Lung microvascular endothelial cell (primary cell): ENCODE measurements around the gene CD58. TPM values are rescaled to one million over a fixed set of nuclear protein-coding genes. Genes with fewer than 3 reads are reported as not detected.

Experiments
- DNase-seq, 2 donors: peaks; one replicate each; pipeline versions ENCODE4 v3.0.0 to v3.0.0-alpha.2; 2010; ENCODE audit warnings: low read depth in 2 of 2
- total RNA-seq: library from RNA; depleted of rRNA; stranded (reverse); fragments of >200 nt; gene quantifications from 2 replicates; pipeline ENCODE4 v1.2.1, GENCODE V29; 2014

The CD58 gene
- total RNA-seq, 1 donor from 2014 or later: 20.4 TPM

DNA sequence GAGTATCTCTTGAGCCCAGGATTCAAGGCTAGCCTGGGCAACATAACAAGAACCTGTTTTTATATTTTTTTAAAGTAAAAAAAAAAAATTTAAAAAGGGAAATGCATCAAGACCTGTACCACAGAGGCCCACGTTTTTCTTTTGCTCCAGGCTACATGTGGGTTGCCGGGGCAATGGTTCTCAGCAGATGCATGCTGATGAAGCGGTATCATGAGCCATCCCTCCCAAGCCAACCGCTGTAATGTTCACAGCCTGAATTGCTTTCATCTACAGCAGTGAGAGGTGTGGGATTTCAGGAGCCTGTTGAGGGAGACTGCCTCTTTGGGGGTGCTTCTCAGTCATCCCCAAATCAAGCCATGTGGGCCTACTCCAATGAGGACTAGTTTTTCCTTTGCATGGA is 60.5 kb downstream of the CD58 start:
- DNase-seq: no peak

DNA sequence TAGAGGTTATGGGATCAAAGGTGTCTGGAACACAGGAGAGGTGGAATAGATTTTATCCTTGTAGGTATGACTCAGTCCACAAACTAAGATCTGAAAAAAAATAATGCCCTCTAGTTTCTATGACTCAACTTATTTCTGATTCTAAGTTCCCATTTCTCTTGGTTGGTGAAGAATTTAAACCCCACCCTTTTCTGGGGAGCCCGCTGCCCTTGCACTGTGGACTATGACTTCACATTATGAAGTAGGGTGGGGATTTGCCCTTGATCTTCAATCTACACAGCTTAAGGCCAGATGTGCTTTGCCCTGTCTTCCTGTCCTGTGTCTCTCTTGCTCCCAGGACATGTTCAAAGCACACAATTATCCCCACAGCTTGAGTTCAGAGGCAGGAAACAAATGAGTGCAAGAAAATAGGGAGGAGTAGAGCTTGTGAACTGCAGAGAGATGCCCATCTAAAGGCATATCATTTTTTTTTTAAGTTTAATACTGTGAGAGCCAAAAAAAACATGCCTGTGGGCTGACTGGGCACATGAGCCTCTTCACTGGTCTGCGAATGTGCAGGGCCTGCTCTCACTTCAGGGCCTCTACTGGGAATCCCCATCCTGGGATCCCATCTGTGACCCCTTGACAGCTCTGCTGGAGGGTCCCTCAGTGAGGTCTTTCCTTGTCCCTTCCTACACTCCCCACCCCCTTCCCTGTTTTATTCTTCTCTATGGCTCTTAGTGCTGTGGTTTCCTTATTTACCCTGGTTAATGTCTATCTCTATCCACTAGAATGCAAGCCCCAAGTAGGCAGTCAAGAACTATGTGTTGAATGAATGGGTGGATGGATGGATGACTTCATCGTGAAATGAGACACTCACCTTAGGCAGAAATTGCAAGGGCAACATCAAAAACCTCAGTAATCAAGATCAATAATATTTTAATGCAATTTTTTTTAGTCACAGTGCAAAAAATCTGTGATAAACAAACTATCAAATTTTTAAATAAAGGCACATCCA is 61.5 kb downstream of the CD58 start:
- DNase-seq: peak; percentile 37 to 53

DNA sequence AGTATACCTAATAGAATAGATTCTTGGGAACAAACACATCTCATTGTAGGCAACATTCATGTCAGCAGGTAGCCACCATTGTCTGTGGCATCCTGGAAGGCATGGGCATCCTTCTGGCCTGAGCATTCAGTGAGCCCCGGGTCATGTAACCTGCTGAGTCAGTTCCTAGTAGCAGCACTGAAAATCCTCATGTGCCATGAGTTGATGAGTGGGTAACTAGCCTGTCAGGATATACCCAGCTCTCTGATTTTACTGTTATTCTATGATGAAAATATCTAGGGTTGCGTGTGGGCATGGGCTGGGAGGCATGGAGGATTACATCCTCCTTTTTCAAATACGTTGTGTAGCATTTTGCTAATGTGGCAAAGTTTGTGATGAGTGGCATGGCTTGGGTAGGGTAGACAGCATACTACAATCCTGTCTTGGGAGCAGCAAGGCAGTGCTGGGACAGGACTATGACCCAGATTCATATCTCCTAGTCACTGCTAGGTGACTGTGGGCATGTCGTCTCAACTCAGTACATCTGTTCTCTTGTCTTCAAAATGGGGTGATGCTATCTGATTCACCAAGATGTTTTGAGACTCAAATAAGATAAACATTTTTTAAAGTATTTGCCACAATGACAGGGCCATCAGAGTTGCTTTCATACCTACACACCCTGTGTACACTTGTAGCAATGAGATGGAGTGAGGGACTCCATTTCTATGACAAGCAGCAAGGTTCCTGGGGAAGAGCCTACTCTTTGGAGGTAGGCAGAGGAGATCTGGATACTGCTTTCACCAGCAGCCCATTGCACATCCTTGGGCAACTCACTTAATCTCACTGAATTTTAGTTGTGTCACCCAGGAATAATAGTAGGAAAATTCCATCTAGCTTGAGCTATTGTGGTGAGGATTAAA is 62.5 kb downstream of the CD58 start:
- peak in 1 of 2 donors; percentile 22 for DNase-seq

DNA sequence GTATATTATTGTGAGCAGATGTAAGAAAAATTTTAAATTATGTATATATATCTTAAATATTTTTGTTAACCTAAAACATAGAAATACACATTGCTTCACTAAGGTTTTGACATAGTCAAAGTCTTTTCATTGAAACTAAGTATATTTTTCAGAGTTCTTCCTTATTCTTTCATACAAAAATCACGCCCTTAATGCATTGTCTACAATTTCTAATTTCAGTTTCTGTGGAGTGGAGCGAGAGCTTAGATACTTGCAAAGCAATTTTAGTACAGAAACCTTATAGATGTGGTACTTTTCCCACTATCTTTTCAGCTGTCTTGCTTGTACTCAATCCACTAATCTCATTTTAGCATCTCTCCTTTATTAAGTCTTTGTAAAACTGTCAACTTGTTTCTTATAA is 63.2 kb downstream of the CD58 start:
- DNase-seq: no peak

DNA sequence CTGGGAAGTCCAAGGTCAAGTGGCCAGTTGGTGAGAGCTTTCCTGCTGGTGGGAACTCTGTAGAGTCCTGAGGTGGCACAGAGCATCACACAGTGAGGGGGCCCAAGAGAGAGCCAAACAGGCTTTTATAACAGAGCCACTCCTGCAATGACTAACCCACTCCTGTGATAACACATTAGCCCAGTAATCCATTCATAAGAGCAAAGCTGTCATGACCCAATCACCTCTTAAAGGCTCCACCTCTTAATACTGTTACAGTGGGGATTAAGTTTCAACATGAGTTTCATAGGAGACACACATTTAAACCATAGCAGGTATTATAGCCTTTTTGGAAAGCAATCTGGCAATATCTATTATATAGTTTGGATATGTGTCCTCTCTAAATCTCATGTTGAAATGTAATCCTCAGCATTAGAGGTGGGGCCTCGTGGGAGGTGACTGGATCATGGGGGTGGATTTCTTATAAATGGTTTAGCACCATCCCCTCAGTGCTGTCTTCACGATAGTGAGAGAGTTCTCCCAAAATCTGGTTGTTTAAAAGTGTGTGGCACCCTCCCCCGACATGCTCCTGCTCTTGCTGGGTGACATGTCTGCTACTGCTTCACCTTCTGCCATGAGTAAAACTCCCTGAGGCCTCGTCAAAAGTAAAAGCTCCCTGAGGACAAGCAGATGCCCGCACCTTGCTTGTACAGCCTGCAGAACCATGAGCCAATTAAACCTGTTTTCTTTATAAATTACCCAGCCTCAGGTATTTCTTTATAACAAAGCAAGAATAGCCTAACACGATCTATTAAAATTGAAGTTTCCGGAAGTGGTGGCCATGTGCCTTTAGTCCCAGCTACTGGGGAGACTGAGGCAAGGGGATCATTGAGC is 64.5 kb downstream of the CD58 start:
- no peak for DNase-seq

DNA sequence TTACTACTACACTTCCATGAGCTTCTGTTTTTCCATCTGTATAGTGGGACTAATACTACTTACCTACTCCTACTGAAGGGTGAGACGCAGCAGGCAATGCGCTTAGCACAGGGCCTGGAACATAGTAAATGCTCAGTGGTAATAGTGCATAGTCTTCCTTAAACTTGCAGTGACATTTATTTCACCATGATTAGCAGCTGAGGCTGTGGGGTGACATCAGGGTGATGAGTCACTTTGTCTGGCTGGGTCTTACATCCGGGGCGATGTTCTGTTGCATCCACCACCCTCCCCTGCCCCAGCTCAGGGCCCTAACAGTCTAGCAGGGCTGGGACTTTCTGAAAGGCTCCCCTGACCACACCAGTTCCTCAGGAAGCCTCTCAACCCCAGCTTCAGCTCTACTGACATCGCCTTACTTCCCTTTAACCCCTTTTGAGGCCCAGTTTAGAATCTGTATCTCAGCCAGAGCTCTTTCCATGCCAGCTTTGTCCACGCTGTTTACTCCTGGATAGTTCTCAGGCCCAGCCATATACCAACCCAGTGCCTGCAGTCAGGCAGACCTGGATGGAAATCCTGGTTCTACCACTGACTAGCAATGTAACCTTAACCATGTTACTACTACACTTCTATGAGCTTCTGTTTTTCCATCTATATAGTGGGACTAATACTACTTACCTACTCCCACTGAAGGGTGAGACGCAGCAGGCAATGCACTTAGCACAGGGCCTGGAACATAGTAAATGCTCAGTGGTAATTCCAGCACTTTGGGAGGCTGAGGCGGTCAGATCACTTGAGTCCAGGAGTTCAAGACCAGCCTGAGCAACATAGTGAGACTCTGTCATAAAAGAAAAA is 66.3 kb downstream of the CD58 start:
- DNase-seq: peak in 1 of 2 donors; percentile 61

DNA sequence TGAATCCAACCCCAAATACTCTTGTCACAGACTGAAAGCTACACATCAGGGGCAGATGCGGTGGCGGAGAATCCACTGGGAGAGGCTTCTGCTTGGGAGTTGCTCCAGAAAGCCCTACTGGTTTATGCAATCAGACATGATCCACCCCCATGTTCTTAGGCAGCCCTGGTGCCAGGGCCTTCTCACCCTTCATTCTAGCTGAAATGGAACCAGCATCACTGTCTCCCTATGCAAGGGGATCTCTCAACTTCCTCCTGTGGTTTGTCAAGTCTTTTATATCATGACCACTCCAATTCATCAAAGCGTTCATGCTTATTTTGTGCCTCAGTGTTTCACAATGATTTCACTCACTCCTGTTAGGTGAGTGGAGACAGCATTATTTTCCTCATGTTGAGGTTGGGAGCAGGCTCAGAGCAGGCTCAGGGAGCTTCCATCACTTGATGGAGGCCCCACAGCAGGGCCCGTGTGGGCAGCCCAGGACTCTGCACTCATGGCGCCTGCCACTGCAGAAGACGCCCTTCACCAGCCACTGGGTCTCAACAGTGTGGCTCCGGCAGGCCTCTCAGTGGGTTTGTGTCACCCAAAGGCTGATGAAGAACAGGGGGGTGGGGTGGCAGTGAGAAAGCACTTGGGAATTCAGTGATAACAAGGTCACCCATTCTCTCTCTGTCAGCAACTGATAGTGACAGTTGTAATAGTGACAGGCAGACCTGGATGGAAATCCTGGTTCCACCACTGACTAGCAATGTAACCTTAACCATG is 67.1 kb downstream of the CD58 start:
- no peak for DNase-seq

DNA sequence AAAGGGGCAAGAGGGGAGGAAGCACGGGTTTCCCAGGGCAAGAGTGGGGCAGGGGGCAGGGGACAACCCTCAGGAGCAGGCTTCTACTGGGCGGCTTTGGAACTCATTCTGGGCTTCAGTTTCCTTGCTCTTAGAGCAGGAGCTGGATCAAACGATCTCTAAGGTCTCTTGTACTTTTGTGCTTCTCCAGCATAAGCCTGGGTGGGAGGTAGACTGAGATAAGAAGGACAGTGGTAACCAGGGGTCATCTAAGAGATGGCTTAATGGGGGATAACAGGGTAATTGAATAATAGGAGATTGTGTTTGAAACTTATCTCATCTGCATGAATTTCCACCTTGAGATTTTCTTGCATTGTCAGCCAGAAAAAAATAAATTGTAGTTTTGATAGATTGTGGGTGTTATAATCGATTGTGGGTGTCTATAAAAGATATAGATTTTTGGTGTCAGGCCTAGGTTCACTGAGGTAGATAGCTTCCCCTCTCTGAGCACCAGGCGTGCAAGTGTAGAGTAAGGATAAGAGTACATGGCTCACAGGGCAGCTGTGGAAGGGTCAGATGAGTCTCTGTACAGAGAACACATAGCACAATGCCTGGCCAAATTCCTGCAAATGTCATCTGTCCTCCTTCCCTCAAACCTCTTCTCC is 68.0 kb downstream of the CD58 start:
- DNase-seq: no peak

DNA sequence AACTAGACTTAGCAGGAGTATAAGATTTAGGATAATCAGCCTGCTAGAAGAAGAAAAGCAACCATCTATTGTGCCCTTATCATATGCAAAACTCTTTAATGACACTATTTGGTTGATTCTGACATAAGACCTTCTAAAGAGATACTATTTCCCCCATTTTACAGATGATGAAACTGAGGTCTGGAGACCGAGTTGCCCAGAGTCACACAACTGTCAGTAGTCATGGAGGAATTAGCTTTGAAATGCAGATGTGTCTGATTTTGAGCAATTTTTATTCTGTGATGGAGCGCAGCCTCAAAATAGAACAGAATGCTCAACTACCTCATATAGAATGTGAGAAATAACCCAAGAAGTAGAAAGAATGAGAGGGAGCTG is 69.0 kb downstream of the CD58 start:
- no peak for DNase-seq

DNA sequence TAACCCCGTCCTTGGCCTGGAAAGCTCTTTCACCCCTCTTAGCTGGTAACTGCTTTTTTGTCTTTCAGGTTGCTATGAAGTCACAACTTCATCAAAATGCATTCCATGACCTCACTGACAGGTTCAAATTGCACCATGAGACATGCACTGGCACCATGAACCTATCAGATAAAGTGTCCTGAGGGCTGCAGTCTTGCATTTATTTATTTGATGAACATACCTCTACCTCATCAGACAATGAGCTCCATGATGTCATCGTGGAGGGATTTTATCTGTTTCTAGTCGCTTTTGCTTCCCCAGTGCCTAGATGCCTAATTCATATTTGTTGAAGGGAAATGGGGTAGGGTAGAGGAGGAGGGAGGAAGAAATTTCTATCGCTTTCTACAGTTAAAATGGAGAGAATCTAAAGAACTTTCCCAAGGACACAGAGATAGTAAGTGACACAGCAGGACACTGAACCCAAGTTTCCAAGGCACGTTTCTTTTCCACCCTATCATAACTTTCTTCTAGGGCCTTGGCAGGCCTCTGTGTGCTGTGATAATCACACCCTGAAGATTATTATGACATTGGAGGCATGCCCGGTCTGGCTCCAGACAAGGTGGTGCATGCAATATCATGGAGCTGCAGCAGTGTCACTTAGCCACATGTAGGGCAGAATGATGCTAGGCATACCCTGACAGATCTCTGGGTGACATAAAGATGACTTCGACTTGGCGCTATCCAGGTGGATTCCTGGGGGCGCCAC is 69.5 kb downstream of the CD58 start:
- no peak for DNase-seq

DNA sequence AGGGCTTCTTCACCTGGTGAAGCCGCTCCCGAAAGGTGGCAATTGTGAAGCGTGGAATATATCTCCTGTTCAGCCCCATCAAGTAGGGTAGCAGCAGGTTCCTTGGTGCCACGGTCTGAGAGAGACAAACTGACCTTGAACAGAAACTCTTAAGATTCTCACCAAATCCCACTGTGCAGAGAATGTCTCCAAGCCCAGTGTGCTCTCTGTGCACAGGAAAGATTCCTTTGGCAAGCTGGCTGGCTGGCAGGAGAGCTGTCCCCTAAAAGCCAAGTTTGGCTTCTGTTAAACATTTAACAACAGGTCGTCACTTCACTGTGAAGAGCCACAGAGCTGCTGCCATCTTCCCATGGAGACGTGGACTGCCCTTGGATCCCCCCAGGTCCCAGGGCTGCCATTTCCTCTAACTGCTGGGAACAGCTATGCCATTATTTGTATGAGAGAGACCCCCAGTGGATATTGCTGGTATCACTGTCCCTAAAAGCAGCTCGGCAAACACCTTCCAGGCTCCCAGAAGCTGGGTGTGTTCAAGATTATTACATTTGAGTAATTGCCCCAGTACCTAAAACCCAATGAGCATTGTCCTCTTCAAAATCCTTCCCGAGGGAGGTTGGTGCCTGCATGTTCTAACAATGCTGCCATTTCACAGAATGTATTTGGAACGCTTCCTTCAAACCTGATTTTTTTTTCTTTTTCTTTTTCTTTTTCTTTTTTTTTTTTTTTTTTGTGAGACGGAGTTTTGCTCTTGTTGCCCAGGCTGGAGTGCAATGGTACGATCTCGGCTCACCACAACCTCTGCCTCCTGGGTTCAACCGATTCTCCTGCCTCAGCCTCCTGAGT is 71.8 kb downstream of the CD58 start:
- DNase-seq: peak; percentile 68 to 76

DNA sequence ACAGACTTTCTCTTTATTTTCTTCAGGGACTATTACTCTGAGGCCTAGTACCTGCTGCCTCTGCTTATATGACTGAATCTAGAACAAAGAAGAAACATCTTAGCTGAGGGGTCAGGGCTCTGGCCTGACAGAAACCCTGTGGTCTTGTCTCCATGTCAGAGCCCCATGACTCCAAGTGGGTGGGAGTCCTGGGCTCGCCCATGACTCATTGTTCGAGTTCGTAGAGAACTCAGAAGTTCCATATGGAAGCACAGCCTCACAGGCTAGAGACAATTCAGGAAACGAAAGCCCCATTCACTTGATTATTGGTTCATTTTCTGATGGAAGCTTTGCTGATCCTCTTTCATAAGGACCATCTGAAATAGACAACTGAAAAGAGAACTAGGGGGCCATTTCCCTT is 73.2 kb downstream of the CD58 start:
- peak in 1 of 2 donors; percentile 46 for DNase-seq

DNA sequence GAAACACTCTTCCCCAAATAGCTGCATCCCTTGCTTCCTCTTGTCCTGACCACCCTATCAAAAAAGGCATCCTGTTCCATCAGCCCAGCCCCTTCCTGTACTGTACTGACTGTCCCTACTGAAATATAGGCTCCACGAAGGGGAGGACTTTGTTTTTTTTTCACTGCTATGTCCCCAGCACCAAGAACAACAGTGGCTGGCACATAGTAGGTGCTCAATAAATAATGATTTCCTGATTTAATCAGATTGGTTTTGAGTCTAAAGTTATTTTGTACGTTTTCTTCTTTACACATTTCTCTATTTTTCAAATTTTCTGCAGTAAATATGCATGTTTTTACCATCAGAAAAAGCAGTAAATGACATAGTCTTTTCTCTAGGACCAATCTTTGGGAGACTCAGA is 73.9 kb downstream of the CD58 start:
- no peak for DNase-seq

DNA sequence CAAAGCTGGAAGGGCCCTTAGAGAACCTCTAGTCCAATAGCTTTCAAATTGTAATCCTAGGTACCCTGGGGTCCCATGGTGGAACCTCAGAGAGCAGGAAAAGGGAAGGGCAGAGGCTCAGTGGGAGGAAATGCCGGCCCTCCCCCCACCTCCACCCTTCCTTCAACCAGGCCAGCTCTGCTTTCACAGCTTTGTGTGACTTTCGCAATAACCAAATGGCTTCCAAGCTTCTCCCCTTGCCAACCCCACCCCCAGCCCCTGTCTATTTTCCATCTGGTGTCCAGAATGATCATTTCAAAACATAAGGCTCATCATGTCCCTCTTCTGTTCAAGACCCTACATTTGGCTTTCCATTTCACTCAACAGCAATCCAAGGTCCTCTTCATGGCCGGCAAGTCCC is 74.4 kb downstream of the CD58 start:
- DNase-seq: peak in 1 of 2 donors; percentile 76

DNA sequence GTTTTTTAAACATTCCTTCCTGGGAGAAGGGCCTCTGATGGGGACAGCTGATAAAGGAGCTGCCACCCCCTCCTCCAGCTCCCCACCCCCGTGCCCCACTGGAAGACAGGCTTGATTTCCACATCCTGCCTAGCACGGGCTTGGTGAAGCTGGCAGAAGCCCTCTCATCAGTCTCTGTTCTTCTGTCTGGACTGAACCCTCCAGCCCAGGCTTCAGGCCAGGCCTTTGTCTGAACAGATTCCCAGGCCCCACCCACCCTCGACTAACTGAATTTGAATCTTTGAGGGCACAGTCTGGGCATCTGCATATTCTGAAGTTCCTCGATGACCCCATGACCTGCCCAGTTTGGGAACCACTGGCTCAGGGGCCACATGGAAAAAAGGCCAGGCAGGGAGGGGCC is 75.3 kb downstream of the CD58 start:
- peak; percentile 16 to 24 for DNase-seq

DNA sequence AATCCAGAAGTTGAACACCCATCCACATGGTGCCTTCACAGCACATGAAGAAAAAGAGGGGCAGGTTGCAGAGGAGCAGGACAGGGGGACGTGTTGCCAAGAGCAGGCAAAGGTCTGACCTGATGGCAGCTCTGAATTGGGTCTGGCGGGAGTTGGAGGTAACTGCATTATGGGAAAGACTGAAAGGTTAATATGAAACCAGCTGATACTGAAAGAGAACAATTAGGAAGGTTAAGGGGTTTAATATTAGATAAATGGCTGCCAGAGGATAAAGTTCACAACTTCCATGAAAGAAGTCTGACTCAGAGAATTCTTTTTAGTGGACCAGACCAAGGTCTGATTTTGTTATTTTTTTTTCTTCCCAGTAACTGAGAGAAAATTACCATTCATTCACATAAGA is 76.1 kb downstream of the CD58 start:
- DNase-seq: peak in 1 of 2 donors; percentile 35

DNA sequence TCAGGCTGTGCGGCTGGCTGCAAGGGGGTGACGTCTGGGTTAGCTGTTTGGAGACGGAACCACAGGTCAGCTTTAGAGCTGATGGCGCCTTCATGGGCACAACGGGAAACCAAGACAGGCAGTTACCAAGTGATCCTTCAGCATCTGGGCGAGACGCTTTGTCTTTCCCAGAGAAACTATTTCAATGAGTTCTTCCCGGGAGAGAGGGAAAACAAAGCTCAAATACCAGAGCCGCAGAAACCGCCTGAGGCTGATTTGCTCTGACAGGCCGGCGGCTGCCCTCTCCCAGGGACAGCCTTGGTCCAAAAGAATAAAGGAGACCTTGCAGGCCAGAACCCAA is 76.5 kb downstream of the CD58 start:
- DNase-seq: no peak
